SK-N-SH (cell line): ENCODE measurements around the gene DPM2. TPM values are rescaled to one million over a fixed set of nuclear protein-coding genes. Genes with fewer than 3 reads are reported as not detected.

ENCODE experiments used
- CTCF ChIA-PET: fragments of 300-600, 350-600 bp; formaldehyde crosslinking; extraction: SDS; loops from one replicate; lab custom pipeline; 2021; lab: Yijun Ruan, JAX
- POLR2A ChIA-PET: fragments of 350-600 bp; sonication (Branson Sonifier 250); formaldehyde crosslinking; extraction: SDS; loops from one replicate; lab custom pipeline; 2020; ENCODE audit warnings: antibody characterized with exemption, inconsistent platforms; lab: Yijun Ruan, JAX
- DNase-seq: peaks from one replicate; pipeline ENCODE4 v3.0.0; 2012
- H2AFZ ChIP-seq: fragments of 200-600 bp; sonication (generic); 2 replicates; pipeline ENCODE4 v1.8.1; 2016; ENCODE audit warnings: antibody characterized with exemption, mild to moderate bottlenecking, low read depth
- H3F3A ChIP-seq: fragments of 200-600 bp; sonication (generic); replicated peaks from 2 replicates; pipeline ENCODE3; 2016; ENCODE audit warnings: antibody characterized with exemption, mild to moderate bottlenecking; ENCODE audit not compliant: insufficient read depth
- H3K27ac ChIP-seq, 2 experiments: fragments of 200-500 bp in 1 of 2; fragments of 200-600 bp in 1 of 2; sonication (Bioruptor generic) in 1 of 2; sonication (generic), shearing (Covaris generic) in 1 of 2; 2 replicates each; pipeline versions ENCODE4 v1.5.1 to v1.6.1; 2014 to 2016; ENCODE audit warnings: low read depth in 2 of 2, inconsistent platforms in 1 of 2, low read length in 1 of 2, mild to moderate bottlenecking in 1 of 2, mixed read lengths in 1 of 2
- H3K27me3 ChIP-seq: fragments of 200-600 bp; sonication (generic), shearing (Covaris generic); 2 replicates; pipeline ENCODE4 v1.6.1; 2016; ENCODE audit warnings: mixed run types; ENCODE audit not compliant: insufficient read depth
- H3K36me3 ChIP-seq, 2 experiments: fragments of 200-500 bp in 1 of 2; fragments of 200-600 bp in 1 of 2; sonication (Bioruptor generic) in 1 of 2; sonication (generic) in 1 of 2; replicated peaks in 1 of 2; 2 replicates each; pipeline versions ENCODE3 to v1.5.1; 2014 to 2016; ENCODE audit warnings: low read length in 1 of 2, mild to moderate bottlenecking in 1 of 2; ENCODE audit not compliant: insufficient read depth in 2 of 2, control insufficient read depth in 1 of 2
- H3K4me1 ChIP-seq, 2 experiments: fragments of 200-500 bp in 1 of 2; fragments of 200-600 bp in 1 of 2; sonication (Bioruptor generic) in 1 of 2; sonication (generic), shearing (Covaris generic) in 1 of 2; 2 replicates each; pipeline versions ENCODE4 v1.5.1 to v1.6.1; 2014 to 2016; ENCODE audit warnings: low read depth in 1 of 2, low read length in 1 of 2, mixed run types in 1 of 2; ENCODE audit not compliant: insufficient read depth in 2 of 2, control insufficient read depth in 1 of 2
- H3K4me2 ChIP-seq: fragments of 200-600 bp; sonication (generic), shearing (Covaris generic); 2 replicates; pipeline ENCODE4 v1.6.1; 2017; ENCODE audit warnings: mixed run types
- H3K4me3 ChIP-seq, 2 experiments: fragments of 200-500 bp in 1 of 2; fragments of 200-600 bp in 1 of 2; sonication (Bioruptor generic) in 1 of 2; sonication (generic), shearing (Covaris generic) in 1 of 2; 2 replicates each; pipeline versions ENCODE4 v1.5.1 to v1.8.1; 2014 to 2016; ENCODE audit warnings: low read depth in 2 of 2, inconsistent platforms in 1 of 2, low read length in 1 of 2, mild to moderate bottlenecking in 1 of 2, mixed read lengths in 1 of 2, moderate library complexity in 1 of 2
- H3K79me2 ChIP-seq: fragments of 200-600 bp; sonication (generic); 2 replicates; pipeline ENCODE4 v1.8.1; 2017; ENCODE audit warnings: mild to moderate bottlenecking; ENCODE audit not compliant: insufficient read depth
- H3K9ac ChIP-seq: fragments of 200-600 bp; sonication (generic); 2 replicates; pipeline ENCODE4 v1.6.1; 2017; ENCODE audit warnings: mixed run types
- H3K9me2 ChIP-seq: fragments of 200-600 bp; sonication (generic); 2 replicates; pipeline ENCODE4 v1.6.1; 2017; ENCODE audit warnings: mixed run types
- H3K9me3 ChIP-seq: fragments of 200-600 bp; sonication (generic); 2 replicates; pipeline ENCODE4 v1.6.1; 2017; ENCODE audit warnings: mixed run types, mild to moderate bottlenecking, moderate library complexity
- H4K20me1 ChIP-seq: fragments of 200-600 bp; sonication (generic); 2 replicates; pipeline ENCODE4 v1.6.1; 2017; ENCODE audit warnings: mild to moderate bottlenecking, mixed run types; ENCODE audit not compliant: insufficient read depth
- CHD2 ChIP-seq: fragments of 150-350 bp; IDR thresholded peaks from 2 replicates; pipeline ENCODE4 v1.6.1; 2018; ENCODE audit warnings: low read length; ENCODE audit not compliant: partially characterized antibody
- MEF2A ChIP-seq: IDR thresholded peaks from 2 replicates; pipeline ENCODE4 v1.4.0; 2012; ENCODE audit warnings: low read depth, borderline replicate concordance
- MXI1 ChIP-seq: IDR thresholded peaks from 2 replicates; pipeline ENCODE4 v1.6.1; 2012; ENCODE audit warnings: mild to moderate bottlenecking, low read depth, low read length, improper control_type of control experiment
- NRF1 ChIP-seq: IDR thresholded peaks from 2 replicates; pipeline ENCODE4 v1.6.1; 2012; ENCODE audit warnings: low read depth, mild to moderate bottlenecking, low read length
- POLR2AphosphoS5 ChIP-seq: IDR thresholded peaks from 2 replicates; pipeline ENCODE4 v1.6.1; 2012; ENCODE audit warnings: low read depth, low read length
- RAD21 ChIP-seq: IDR thresholded peaks from 2 replicates; pipeline ENCODE4 v1.6.1; 2012; ENCODE audit warnings: mild to moderate bottlenecking, low read length
- REST ChIP-seq: IDR thresholded peaks from 2 replicates; pipeline ENCODE4 v1.6.1; 2012; ENCODE audit warnings: mild to moderate bottlenecking, low read depth, low read length, moderate library complexity
- RFX5 ChIP-seq: IDR thresholded peaks from 2 replicates; pipeline ENCODE4 v1.6.1; 2012; ENCODE audit warnings: mild to moderate bottlenecking, improper control_type of control experiment, low read length
- SIN3A ChIP-seq: IDR thresholded peaks from 2 replicates; pipeline ENCODE4 v1.6.1; 2012; ENCODE audit warnings: low read depth, mild to moderate bottlenecking, low read length, moderate library complexity, borderline replicate concordance
- TAF1 ChIP-seq: IDR thresholded peaks from 2 replicates; pipeline ENCODE4 v1.6.1; 2012; ENCODE audit warnings: low read depth, mild to moderate bottlenecking, low read length, moderate library complexity, borderline replicate concordance
- TCF12 ChIP-seq: IDR thresholded peaks from 2 replicates; pipeline ENCODE4 v1.4.0; 2012
- WGBS: methylation state at CpG from one replicate; pipeline ENCODE4 v1.1.6; 2017; ENCODE audit warnings: low lambda C conversion rate; 5-methylcytosine and 5-hydroxymethylcytosine counted together
- polyA plus RNA-seq, 3 experiments: library from polyadenylated mRNA; depleted of rRNA; stranded (reverse); fragments of >200 nt; gene quantifications; 2 replicates each; pipeline ENCODE4 v1.2.3, GENCODE V29; 2012
- TF ChIP-seq, protein P1 (sequence below): IDR thresholded peaks from 2 replicates; pipeline ENCODE4; 2012
- TF ChIP-seq, protein P2 (sequence below): IDR thresholded peaks from 2 replicates; pipeline ENCODE4 v1.4.0; 2012; ENCODE audit warnings: low read depth, borderline replicate concordance

Gene DPM2
- polyA plus RNA-seq, 1 of the 3 experiments (the other 2 are of a cell fraction) = 106 TPM

- ChIA-PET CTCF (interaction anchor here (0.6 to 9.9 kb wide), 9 partner anchors 10 to 879 kb away, joined by 3 to 125 read pairs (median 4); no protein-coding TSS in a partner anchor), POLR2A (no interaction called here)
- Histone ChIP-seq H3K9me3 (no peaks in the 10 kb centered on the region), H3K36me3 (peaks cover 0 to 3% of the 10 kb centered on the region in 2 experiments), H3K9me2 (no peaks in the 10 kb centered on the region), H3K9ac (no peak overlapping the region), H3K27ac (no peak overlapping the region), H3K4me2 (no peak overlapping the region), H3K4me3 (no peak overlapping the region), H3F3A (peaks cover 3% of the 10 kb centered on the region), H3K79me2 (peaks cover 65% of the 10 kb centered on the region), H2AFZ (no peak overlapping the region), H3K4me1 (peaks cover 0 to 53% of the 10 kb centered on the region in 2 experiments; a peak in 2 of 4 replicates), H3K27me3 (no peaks in the 10 kb centered on the region), H4K20me1 (peaks cover 51% of the 10 kb centered on the region)
- 94% methylated on average over 14 of the region's 17 CpGs for WGBS
- no peak for DNase-seq
- TF ChIP-seq MEF2A = no peak
- no peak for TF ChIP-seq TAF1
- no peak for TF ChIP-seq MXI1
- no peak for TF ChIP-seq NRF1
- TF ChIP-seq SIN3A = no peak
- no peak for TF ChIP-seq REST
- no peak for TF ChIP-seq POLR2AphosphoS5
- TF ChIP-seq RAD21 = no peak
- TF ChIP-seq RFX5 = no peak
- TF ChIP-seq CHD2 = no peak
- TF ChIP-seq, protein P1, sequence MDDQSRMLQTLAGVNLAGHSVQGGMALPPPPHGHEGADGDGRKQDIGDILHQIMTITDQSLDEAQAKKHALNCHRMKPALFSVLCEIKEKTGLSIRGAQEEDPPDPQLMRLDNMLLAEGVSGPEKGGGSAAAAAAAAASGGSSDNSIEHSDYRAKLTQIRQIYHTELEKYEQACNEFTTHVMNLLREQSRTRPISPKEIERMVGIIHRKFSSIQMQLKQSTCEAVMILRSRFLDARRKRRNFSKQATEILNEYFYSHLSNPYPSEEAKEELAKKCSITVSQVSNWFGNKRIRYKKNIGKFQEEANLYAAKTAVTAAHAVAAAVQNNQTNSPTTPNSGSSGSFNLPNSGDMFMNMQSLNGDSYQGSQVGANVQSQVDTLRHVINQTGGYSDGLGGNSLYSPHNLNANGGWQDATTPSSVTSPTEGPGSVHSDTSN = no peak
- no peak for TF ChIP-seq TCF12
- TF ChIP-seq, protein P2, sequence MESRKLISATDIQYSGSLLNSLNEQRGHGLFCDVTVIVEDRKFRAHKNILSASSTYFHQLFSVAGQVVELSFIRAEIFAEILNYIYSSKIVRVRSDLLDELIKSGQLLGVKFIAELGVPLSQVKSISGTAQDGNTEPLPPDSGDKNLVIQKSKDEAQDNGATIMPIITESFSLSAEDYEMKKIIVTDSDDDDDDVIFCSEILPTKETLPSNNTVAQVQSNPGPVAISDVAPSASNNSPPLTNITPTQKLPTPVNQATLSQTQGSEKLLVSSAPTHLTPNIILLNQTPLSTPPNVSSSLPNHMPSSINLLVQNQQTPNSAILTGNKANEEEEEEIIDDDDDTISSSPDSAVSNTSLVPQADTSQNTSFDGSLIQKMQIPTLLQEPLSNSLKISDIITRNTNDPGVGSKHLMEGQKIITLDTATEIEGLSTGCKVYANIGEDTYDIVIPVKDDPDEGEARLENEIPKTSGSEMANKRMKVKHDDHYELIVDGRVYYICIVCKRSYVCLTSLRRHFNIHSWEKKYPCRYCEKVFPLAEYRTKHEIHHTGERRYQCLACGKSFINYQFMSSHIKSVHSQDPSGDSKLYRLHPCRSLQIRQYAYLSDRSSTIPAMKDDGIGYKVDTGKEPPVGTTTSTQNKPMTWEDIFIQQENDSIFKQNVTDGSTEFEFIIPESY = no peak
Measured at GRCh38 chr9:127953768-127954505, 16.3 kb upstream of the DPM2 start.
